ENCODE measurements around the gene SNURF.
"Not testable (repeated sequence)": the region's sequence is repeated elsewhere in the genome, so short reads cannot be mapped to it uniquely, and the experiment has no call there.

Gene SNURF

DNA sequence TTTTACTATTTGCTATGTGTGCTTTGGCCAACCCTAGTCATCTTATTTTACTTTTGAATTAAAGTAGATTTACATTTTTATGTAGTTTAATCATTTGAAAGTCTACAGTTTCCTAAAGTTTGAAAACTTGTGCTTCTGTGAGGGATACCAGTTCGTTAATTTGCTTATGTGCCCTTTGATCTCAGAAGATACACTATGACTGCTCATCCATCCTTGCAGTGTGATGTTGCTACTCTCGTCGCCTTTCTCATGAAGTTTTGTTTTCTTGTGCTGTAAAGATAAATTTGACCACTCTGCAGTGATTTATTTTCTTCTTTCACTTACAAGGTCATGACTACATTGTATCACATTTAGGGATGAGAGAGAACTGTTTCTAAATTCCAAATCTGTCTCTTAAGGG, 16.3 kb downstream of the SNURF start:
- in situ Hi-C loops (cut with MboI; ENCODE audit: low pct_unique_long_range_greater_than_20kb, low sequenced_read_pairs, unreplicated experiment) = loop anchor here (25.0 kb wide), 1 partner anchor 466 kb away; the partner anchor contains the start of gene UBE3A
- TF ChIP-seq, protein P1, sequence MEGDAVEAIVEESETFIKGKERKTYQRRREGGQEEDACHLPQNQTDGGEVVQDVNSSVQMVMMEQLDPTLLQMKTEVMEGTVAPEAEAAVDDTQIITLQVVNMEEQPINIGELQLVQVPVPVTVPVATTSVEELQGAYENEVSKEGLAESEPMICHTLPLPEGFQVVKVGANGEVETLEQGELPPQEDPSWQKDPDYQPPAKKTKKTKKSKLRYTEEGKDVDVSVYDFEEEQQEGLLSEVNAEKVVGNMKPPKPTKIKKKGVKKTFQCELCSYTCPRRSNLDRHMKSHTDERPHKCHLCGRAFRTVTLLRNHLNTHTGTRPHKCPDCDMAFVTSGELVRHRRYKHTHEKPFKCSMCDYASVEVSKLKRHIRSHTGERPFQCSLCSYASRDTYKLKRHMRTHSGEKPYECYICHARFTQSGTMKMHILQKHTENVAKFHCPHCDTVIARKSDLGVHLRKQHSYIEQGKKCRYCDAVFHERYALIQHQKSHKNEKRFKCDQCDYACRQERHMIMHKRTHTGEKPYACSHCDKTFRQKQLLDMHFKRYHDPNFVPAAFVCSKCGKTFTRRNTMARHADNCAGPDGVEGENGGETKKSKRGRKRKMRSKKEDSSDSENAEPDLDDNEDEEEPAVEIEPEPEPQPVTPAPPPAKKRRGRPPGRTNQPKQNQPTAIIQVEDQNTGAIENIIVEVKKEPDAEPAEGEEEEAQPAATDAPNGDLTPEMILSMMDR (IDR thresholded peaks at IDR 0.05; ENCODE audit: extremely low read depth, insufficient read depth, missing control alignments) = no peak
- DNase-seq (ENCODE audit: low spot score) = no peak

DNA sequence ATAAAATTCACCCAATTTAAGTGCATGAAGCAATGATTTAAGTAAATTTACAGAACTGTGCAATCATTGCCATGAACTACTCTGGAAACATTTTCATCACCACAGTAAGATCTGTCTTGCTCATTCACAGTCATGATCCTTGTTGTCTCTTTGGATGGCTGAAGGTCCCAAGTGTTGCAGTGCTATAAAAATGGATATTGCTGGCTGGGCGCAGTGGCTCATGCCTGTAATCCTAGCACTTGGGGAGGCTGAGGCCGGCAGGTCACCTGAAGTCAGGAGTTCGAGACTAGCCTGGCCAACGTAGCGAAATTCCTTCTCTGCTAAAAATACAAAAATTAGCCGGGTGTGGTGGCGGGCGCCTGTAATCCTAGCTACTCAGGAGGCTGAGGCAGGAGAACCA, 17.0 kb downstream of the SNURF start:
- in situ Hi-C loops (cut with MboI; ENCODE audit: low pct_unique_long_range_greater_than_20kb, low sequenced_read_pairs, unreplicated experiment) = loop anchor here (25.0 kb wide), 1 partner anchor 466 kb away; the partner anchor contains the start of gene UBE3A
- no peak for DNase-seq (ENCODE audit: low spot score)

DNA sequence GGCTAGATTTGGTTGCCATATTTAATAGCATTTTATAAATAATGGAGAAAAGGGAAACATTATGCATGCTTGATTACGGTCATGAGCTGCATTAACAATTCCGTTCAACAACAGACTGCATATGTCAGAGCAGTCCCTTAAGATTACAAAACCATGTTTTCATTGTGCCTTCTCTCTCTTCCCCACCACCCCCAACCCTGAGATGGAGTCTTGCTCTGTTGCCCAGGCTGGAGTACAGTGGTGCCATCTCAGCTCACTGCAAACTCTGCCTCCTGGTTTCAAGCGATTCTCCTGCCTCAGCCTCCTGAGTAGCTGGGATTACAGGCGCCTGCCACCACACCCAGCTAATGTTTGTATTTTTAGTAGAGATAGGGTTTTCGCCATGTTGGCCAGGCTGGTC, 17.9 kb downstream of the SNURF start:
- not testable (repeated sequence) for DNase-seq (ENCODE audit: low spot score)
- in situ Hi-C loops (cut with MboI; ENCODE audit: low pct_unique_long_range_greater_than_20kb, low sequenced_read_pairs, unreplicated experiment) = loop anchor here (25.0 kb wide), 1 partner anchor 465 kb away; the partner anchor contains the start of gene UBE3A

More for the DNA sequence above, 17.0 kb downstream of the SNURF start:
- TF ChIP-seq, protein P1 (IDR thresholded peaks at IDR 0.05; ENCODE audit: extremely low read depth, insufficient read depth, missing control alignments) = no peak

DNA sequence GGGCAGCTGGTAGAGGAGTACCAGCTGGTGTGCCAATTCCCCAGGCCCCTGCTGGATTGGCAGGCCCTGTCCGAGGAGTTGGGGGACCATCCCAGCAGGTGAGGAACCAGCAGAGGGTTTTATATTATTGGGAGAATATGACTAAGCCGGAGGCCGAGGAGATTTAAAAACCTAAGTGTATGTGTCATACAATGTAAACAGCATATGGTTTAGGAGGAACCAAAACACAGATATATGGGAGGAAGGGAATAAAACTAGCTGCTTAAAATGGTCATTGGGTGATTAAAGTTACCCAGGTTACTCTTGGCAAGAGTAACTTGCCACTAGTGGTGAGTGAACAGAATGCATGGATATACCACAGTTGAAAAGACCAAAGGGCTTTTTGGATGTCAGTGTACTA, 22.1 kb downstream of the SNURF start:
- TF ChIP-seq, protein P1 (IDR thresholded peaks at IDR 0.05; ENCODE audit: extremely low read depth, insufficient read depth, missing control alignments) = no peak
- in situ Hi-C loops (cut with MboI; ENCODE audit: low pct_unique_long_range_greater_than_20kb, low sequenced_read_pairs, unreplicated experiment) = no loop called here
- no peak for DNase-seq (ENCODE audit: low spot score)

DNA sequence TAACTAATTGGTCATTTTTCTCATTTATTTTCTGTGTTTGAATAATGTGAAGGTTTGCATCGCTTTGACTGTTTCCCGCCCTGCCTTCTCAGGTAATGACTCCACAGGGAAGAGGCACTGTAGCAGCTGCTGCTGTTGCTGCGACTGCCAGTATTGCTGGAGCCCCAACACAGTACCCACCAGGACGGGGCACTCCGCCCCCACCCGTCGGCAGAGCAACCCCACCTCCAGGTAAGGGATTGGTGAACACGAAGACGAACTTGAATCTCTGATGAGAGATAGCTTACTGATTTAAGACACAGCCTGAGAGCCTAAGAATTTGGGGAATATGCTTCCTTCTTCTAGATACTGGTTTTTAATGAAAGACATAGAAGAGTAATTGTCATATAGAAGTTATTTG, 22.9 kb downstream of the SNURF start:
- in situ Hi-C loops (cut with MboI; ENCODE audit: low pct_unique_long_range_greater_than_20kb, low sequenced_read_pairs, unreplicated experiment) = no loop called here
- no peak for DNase-seq (ENCODE audit: low spot score)
- TF ChIP-seq, protein P1 (IDR thresholded peaks at IDR 0.05; ENCODE audit: extremely low read depth, insufficient read depth, missing control alignments) = no peak

DNA sequence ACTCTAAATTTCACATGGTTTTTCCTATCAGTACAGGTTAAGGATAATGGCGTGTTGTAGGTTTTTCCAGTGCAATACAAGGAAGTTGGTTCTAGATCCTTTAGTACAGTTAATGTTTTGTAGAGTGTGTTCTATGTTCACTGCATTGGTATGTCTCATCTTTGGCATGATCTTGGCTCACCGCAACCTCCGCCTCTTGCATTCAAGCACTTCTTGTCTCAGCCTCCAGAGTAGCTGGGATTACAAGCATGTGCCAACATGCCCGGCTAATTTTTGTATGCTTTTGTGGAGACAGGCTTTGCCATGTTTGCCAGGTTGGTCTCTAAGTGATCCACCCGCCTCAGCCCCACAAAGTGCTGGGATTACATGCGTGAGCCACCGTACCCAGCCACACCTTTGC, 30.4 kb downstream of the SNURF start:
- TF ChIP-seq, protein P1 (IDR thresholded peaks at IDR 0.05; ENCODE audit: extremely low read depth, insufficient read depth, missing control alignments) = no peak

DNA sequence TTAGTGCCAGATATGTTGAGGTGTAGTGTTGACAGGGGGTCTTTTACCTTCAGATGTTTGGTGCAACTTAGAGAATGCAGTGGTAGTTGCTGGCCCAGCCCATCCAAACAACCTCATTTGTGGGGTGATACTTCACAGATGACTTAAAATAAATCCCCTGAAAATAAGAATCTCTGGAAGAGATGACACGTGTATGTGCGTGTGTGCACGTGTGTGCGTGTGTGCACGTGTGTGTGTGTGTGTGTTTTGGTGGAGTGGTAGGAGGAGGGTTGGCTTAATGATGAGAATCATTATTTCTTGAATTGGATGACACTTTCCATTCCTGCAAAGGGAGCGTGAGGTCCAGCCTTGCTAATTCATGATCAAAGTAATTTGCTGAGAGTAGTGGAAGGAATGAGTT, 31.9 kb downstream of the SNURF start:
- no peak for DNase-seq (ENCODE audit: low spot score)
- TF ChIP-seq, protein P1 (IDR thresholded peaks at IDR 0.05; ENCODE audit: extremely low read depth, insufficient read depth, missing control alignments) = no peak
- in situ Hi-C loops (cut with MboI; ENCODE audit: low pct_unique_long_range_greater_than_20kb, low sequenced_read_pairs, unreplicated experiment) = no loop called here

More for the DNA sequence above, 30.4 kb downstream of the SNURF start:
- in situ Hi-C loops (cut with MboI; ENCODE audit: low pct_unique_long_range_greater_than_20kb, low sequenced_read_pairs, unreplicated experiment) = no loop called here
- no peak for DNase-seq (ENCODE audit: low spot score)

Data from GM13977 (cell line).